Activated T-cell treated with anti-CD3 and anti-CD28 coated beads for 4 hours (primary cell): ENCODE data around the gene MCOLN2.
"Not testable (repeated sequence)": the region's sequence is repeated elsewhere in the genome, so short reads cannot be mapped to it uniquely, and the experiment has no call there.

Experiments used
- DNase-seq: peaks from one replicate; pipeline ENCODE4 v3.0.0-alpha.2; 2020

Gene MCOLN2

GRCh38 chr1:84939761-84940160 is 57.2 kb downstream of the MCOLN2 start:
- DNase-seq: no peak

GRCh38 chr1:84939151-84939550 is 57.8 kb downstream of the MCOLN2 start:
- no peak for DNase-seq

GRCh38 chr1:84936116-84936810 is 60.6 kb downstream of the MCOLN2 start:
- DNase-seq: peak; percentile 34

GRCh38 chr1:84933011-84933611 is 63.8 kb downstream of the MCOLN2 start:
- no peak for DNase-seq

GRCh38 chr1:84930831-84931230 is 66.1 kb downstream of the MCOLN2 start:
- DNase-seq: no peak

GRCh38 chr1:84930329-84930728 is 66.6 kb downstream of the MCOLN2 start:
- DNase-seq: no peak

- no peak for DNase-seq
Measured at GRCh38 chr1:84929581-84929980, 67.3 kb downstream of the MCOLN2 start.

GRCh38 chr1:84928979-84929378 is 67.9 kb downstream of the MCOLN2 start:
- no peak for DNase-seq

- DNase-seq: no peak
Measured at GRCh38 chr1:84923317-84923716, 73.6 kb downstream of the MCOLN2 start.

- no peak for DNase-seq
Measured at GRCh38 chr1:84920159-84920558, 76.8 kb downstream of the MCOLN2 start.

- DNase-seq: no peak
Measured at GRCh38 chr1:84919461-84919970, 77.4 kb downstream of the MCOLN2 start.

- no peak for DNase-seq
Measured at GRCh38 chr1:84918726-84919336, 78.1 kb downstream of the MCOLN2 start.

- no peak for DNase-seq
Measured at GRCh38 chr1:84916897-84917296, 80.0 kb downstream of the MCOLN2 start.

GRCh38 chr1:84913555-84913892 is 83.4 kb downstream of the MCOLN2 start:
- no peak for DNase-seq

GRCh38 chr1:84912726-84913554 is 84.0 kb downstream of the MCOLN2 start:
- no peak for DNase-seq

- not testable (repeated sequence) for DNase-seq
Measured at GRCh38 chr1:84908746-84909464, 88.0 kb downstream of the MCOLN2 start.

GRCh38 chr1:84907095-84907827 is 89.7 kb downstream of the MCOLN2 start:
- DNase-seq: no peak

GRCh38 chr1:84902727-84903126 is 94.2 kb downstream of the MCOLN2 start:
- DNase-seq: not testable (repeated sequence)

GRCh38 chr1:84899969-84900368 is 96.9 kb downstream of the MCOLN2 start:
- no peak for DNase-seq

GRCh38 chr1:84896279-84896678 is 100.6 kb downstream of the MCOLN2 start:
- DNase-seq: no peak

- DNase-seq: no peak
Measured at GRCh38 chr1:84892705-84893618, 104.0 kb downstream of the MCOLN2 start, which contains the start of gene LPAR3. Gene LPAR3 (minus strand): TSS chr1:84893206. CDS start chr1:84866120, 27,086 bp downstream.
